K562 (cell line): ENCODE results near the gene YARS1. TPM values are rescaled to one million over a fixed set of nuclear protein-coding genes. Genes with fewer than 3 reads are reported as not detected.

Experiments used
- GABPB2 ChIP-seq: fragments of 250-450 bp; sonication (Bioruptor Pico); conservative IDR thresholded peaks from 2 replicates; pipeline ENCODE4 v1.5.1; 2021; ENCODE audit warnings: mild to moderate bottlenecking
- HEY1 ChIP-seq: fragments of 250-450 bp; sonication (Bioruptor Pico); IDR thresholded peaks from 2 replicates; pipeline ENCODE4 v1.5.0; 2020; ENCODE audit warnings: mild to moderate bottlenecking, moderate library complexity, borderline replicate concordance
- MCM2 ChIP-seq: fragments of 450-650 bp; IDR thresholded peaks from 2 replicates; pipeline ENCODE4 v1.6.1; 2017; ENCODE audit warnings: low read depth, mild to moderate bottlenecking
- MEF2D ChIP-seq: conservative IDR thresholded peaks from 2 replicates; pipeline ENCODE4 v1.6.1; 2016; ENCODE audit warnings: low read depth, missing genetic modification characterization, missing compliant biosample characterization
- NUFIP1 ChIP-seq: fragments of 450-650 bp; IDR thresholded peaks from 2 replicates; pipeline ENCODE4 v1.6.1; 2018; ENCODE audit not compliant: partially characterized antibody
- PHB2 ChIP-seq: fragments of 450-650 bp; IDR thresholded peaks from 2 replicates; pipeline ENCODE4 v1.6.1; 2017; ENCODE audit warnings: low read depth
- RBM25 ChIP-seq: fragments of 200-400 bp; formaldehyde crosslinking; IDR thresholded peaks from 2 replicates; pipeline ENCODE4 v1.6.1; 2018; ENCODE audit warnings: low read length, low read depth, moderate library complexity; ENCODE audit not compliant: severe bottlenecking
- SPI1 ChIP-seq: IDR thresholded peaks from 2 replicates; pipeline ENCODE4 v1.6.1; 2011; ENCODE audit warnings: low read depth, low read length, control low read depth, borderline replicate concordance
- TAL1 ChIP-seq: fragments of 450-650 bp; IDR thresholded peaks from 2 replicates; pipeline ENCODE4 v1.6.1; 2016; ENCODE audit warnings: mild to moderate bottlenecking
- TSC22D4 ChIP-seq: fragments of 450-650 bp; IDR thresholded peaks from 2 replicates; pipeline ENCODE4 v1.6.1; 2016; ENCODE audit warnings: missing genetic modification characterization, missing biosample characterization, control low read depth
- ZBTB17 ChIP-seq: fragments of 450-650 bp; formaldehyde crosslinking; IDR thresholded peaks from 2 replicates; pipeline ENCODE4 v1.4.0; 2020; ENCODE audit warnings: mild to moderate bottlenecking
- ZNF124 ChIP-seq: sonication (generic); formaldehyde crosslinking; IDR thresholded peaks from 2 replicates; pipeline ENCODE4 v1.8.1; 2022; ENCODE audit warnings: missing genetic modification reagents
- ZNF184 ChIP-seq: sonication (generic); formaldehyde crosslinking; IDR thresholded peaks from 2 replicates; pipeline ENCODE4 v1.5.0; 2020; ENCODE audit warnings: missing genetic modification reagents
- polyA plus RNA-seq, 8 experiments: library from polyadenylated mRNA; depleted of rRNA in 4 of 8; stranded (reverse) in 5 of 8; unstranded in 3 of 8; fragments of >200 nt; fragmentation: Nextera tagmentation in 2 of 8; fragmentation: Illumina TruSeq in 1 of 8; extraction: Ambion mirVana in 2 of 8; extraction: Trizol in 1 of 8; gene quantifications; 2 replicates each; pipeline versions ENCODE4 v1.2.1 to v1.2.3, GENCODE V29; 2011 to 2014; ENCODE audit warnings: inconsistent platforms in 1 of 8, missing spikeins in 1 of 8
- total RNA-seq, 7 experiments: library from RNA; depleted of rRNA in 6 of 7; stranded (reverse); fragments of >200 nt in 6 of 7; fragmentation: Illumina TruSeq in 2 of 7; extraction: Trizol in 2 of 7; gene quantifications; 2 replicates each; pipeline versions ENCODE4 v1.2.1 to v1.2.3, GENCODE V29; 2011 to 2021; ENCODE audit warnings: low replicate concordance in 1 of 7
- TF ChIP-seq, protein P1 (sequence below): sonication (generic); formaldehyde crosslinking; IDR thresholded peaks from 2 replicates; pipeline ENCODE4 v1.8.0; 2023; ENCODE audit warnings: mild to moderate bottlenecking, missing genetic modification reagents
- TF ChIP-seq, protein P2 (sequence below), 2 experiments: IDR thresholded peaks in 1 of 2; conservative IDR thresholded peaks in 1 of 2; 2 replicates each; pipeline ENCODE4 v1.6.1; 2016; ENCODE audit warnings: low read depth in 2 of 2, mild to moderate bottlenecking in 1 of 2, missing compliant biosample characterization in 1 of 2, missing genetic modification characterization in 1 of 2, moderate library complexity in 1 of 2
- TF ChIP-seq, protein P3 (sequence below): fragments of 450-650 bp; IDR thresholded peaks from 2 replicates; pipeline ENCODE4 v1.6.1; 2014; ENCODE audit warnings: low read depth, mild to moderate bottlenecking, moderate library complexity, borderline replicate concordance
- TF ChIP-seq, protein P4 (sequence below): fragments of 450-650 bp; IDR thresholded peaks from 2 replicates; pipeline ENCODE4 v1.6.1; 2017; ENCODE audit warnings: antibody characterized with exemption

YARS1 gene
- total and polyA plus RNA-seq, 9 of the 15 experiments (the other 6 are each of a cell fraction or from before 2014, with no cell fraction given) = 66.2 to 336 (median 201) TPM

DNA sequence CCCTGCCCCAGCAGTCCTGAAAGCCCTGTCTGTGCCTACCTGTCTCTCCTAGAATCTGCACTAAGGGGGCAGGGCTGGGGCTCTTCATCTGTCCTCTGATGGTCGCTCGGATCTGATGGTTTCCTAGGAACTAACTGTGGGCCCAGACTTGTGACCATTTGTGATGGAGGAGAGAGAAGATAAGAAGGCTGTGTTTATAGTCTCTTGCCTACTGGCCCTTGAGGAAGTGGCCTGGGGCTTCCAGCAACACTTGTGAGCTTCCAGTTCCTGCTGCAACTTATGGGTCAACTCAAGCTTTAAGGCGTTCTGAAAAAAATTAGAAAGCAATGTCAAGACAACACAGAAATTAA, 61.4 kb downstream of the YARS1 start (continued):
- TF ChIP-seq, protein P1, sequence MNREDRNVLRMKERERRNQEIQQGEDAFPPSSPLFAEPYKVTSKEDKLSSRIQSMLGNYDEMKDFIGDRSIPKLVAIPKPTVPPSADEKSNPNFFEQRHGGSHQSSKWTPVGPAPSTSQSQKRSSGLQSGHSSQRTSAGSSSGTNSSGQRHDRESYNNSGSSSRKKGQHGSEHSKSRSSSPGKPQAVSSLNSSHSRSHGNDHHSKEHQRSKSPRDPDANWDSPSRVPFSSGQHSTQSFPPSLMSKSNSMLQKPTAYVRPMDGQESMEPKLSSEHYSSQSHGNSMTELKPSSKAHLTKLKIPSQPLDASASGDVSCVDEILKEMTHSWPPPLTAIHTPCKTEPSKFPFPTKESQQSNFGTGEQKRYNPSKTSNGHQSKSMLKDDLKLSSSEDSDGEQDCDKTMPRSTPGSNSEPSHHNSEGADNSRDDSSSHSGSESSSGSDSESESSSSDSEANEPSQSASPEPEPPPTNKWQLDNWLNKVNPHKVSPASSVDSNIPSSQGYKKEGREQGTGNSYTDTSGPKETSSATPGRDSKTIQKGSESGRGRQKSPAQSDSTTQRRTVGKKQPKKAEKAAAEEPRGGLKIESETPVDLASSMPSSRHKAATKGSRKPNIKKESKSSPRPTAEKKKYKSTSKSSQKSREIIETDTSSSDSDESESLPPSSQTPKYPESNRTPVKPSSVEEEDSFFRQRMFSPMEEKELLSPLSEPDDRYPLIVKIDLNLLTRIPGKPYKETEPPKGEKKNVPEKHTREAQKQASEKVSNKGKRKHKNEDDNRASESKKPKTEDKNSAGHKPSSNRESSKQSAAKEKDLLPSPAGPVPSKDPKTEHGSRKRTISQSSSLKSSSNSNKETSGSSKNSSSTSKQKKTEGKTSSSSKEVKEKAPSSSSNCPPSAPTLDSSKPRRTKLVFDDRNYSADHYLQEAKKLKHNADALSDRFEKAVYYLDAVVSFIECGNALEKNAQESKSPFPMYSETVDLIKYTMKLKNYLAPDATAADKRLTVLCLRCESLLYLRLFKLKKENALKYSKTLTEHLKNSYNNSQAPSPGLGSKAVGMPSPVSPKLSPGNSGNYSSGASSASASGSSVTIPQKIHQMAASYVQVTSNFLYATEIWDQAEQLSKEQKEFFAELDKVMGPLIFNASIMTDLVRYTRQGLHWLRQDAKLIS = 0 out of 2 replicates have a peak, but pooled peaks have one; percentile 69
- TF ChIP-seq PHB2 (no peak), TSC22D4 (no peak), ZBTB17 (CRISPR knock-in tag) (no peak), MCM2 (no peak), ZNF184 (CRISPR knock-in tag) (no peak), HEY1 (CRISPR knock-in tag) (no peak), ZNF124 (CRISPR knock-in tag) (no peak), GABPB2 (CRISPR knock-in tag) (no peak), NUFIP1 (no peak), MEF2D (tag) (no peak), RBM25 (no peak), TAL1 (peak; percentile 37; the same call in 1 of the 2 replicates), SPI1 (peak; percentile 95)
- TF ChIP-seq, protein P2, sequence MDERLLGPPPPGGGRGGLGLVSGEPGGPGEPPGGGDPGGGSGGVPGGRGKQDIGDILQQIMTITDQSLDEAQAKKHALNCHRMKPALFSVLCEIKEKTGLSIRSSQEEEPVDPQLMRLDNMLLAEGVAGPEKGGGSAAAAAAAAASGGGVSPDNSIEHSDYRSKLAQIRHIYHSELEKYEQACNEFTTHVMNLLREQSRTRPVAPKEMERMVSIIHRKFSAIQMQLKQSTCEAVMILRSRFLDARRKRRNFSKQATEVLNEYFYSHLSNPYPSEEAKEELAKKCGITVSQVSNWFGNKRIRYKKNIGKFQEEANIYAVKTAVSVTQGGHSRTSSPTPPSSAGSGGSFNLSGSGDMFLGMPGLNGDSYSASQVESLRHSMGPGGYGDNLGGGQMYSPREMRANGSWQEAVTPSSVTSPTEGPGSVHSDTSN (CRISPR knock-in tag; IDR thresholded peaks at IDR 0.05; ENCODE audit: low read depth) = no peak
- TF ChIP-seq, protein P2 (tag; conservative IDR thresholded peaks at IDR 0.05; ENCODE audit: low read depth) = no peak
- TF ChIP-seq, protein P3, sequence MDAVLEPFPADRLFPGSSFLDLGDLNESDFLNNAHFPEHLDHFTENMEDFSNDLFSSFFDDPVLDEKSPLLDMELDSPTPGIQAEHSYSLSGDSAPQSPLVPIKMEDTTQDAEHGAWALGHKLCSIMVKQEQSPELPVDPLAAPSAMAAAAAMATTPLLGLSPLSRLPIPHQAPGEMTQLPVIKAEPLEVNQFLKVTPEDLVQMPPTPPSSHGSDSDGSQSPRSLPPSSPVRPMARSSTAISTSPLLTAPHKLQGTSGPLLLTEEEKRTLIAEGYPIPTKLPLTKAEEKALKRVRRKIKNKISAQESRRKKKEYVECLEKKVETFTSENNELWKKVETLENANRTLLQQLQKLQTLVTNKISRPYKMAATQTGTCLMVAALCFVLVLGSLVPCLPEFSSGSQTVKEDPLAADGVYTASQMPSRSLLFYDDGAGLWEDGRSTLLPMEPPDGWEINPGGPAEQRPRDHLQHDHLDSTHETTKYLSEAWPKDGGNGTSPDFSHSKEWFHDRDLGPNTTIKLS = no peak
- TF ChIP-seq, protein P4, sequence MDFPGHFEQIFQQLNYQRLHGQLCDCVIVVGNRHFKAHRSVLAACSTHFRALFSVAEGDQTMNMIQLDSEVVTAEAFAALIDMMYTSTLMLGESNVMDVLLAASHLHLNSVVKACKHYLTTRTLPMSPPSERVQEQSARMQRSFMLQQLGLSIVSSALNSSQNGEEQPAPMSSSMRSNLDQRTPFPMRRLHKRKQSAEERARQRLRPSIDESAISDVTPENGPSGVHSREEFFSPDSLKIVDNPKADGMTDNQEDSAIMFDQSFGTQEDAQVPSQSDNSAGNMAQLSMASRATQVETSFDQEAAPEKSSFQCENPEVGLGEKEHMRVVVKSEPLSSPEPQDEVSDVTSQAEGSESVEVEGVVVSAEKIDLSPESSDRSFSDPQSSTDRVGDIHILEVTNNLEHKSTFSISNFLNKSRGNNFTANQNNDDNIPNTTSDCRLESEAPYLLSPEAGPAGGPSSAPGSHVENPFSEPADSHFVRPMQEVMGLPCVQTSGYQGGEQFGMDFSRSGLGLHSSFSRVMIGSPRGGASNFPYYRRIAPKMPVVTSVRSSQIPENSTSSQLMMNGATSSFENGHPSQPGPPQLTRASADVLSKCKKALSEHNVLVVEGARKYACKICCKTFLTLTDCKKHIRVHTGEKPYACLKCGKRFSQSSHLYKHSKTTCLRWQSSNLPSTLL = no peak
